Measurements from ENCODE around the gene ROBO1.

DNA sequence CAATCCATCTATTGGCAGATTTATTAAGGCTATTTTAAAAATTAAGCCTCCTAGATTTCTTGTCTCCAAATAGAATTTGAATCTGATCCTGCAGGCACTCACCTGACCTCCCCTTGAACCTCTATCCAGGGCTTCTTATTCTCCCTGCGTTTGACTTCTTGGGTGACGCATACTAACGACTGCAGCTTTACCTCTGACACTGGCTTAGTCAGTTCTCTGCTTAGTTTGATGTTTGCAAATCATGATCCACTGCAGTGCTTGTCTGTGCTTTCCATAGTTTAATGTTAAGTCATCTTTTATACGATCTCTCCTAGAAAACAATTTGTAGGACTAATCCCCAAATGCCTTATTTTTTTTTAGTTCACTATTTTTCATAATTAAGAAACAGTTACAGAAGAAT is 233.1 kb downstream of the ROBO1 start:
- no peak for TF ChIP-seq POLR2A (IDR thresholded peaks at IDR 0.05)
- TF ChIP-seq, protein P1, sequence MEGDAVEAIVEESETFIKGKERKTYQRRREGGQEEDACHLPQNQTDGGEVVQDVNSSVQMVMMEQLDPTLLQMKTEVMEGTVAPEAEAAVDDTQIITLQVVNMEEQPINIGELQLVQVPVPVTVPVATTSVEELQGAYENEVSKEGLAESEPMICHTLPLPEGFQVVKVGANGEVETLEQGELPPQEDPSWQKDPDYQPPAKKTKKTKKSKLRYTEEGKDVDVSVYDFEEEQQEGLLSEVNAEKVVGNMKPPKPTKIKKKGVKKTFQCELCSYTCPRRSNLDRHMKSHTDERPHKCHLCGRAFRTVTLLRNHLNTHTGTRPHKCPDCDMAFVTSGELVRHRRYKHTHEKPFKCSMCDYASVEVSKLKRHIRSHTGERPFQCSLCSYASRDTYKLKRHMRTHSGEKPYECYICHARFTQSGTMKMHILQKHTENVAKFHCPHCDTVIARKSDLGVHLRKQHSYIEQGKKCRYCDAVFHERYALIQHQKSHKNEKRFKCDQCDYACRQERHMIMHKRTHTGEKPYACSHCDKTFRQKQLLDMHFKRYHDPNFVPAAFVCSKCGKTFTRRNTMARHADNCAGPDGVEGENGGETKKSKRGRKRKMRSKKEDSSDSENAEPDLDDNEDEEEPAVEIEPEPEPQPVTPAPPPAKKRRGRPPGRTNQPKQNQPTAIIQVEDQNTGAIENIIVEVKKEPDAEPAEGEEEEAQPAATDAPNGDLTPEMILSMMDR (IDR thresholded peaks at IDR 0.05), result no peak

Measured in right lobe of liver (tissue), 4 donors.